TTC549 (cell line): ENCODE data around the gene CDC6.

Experiments
- FAIRE-seq: peaks from 2 replicates; lab custom pipeline; 2012; peaks lifted over from hg19 to GRCh38; lab: Jason Lieb, UNC

Gene CDC6

GRCh38 chr17:40341808-40342503, 54.3 kb downstream of the CDC6 start:
- FAIRE-seq = no peak

GRCh38 chr17:40342504-40343218, 55.0 kb downstream of the CDC6 start:
- FAIRE-seq = no peak

GRCh38 chr17:40343219-40344119, 55.8 kb downstream of the CDC6 start:
- FAIRE-seq = no peak

- FAIRE-seq = no peak
Observed at GRCh38 chr17:40344421-40345160, 56.9 kb downstream of the CDC6 start.

GRCh38 chr17:40345161-40345993, 57.7 kb downstream of the CDC6 start:
- no peak for FAIRE-seq

- no peak for FAIRE-seq
Observed at GRCh38 chr17:40345994-40346764, 58.5 kb downstream of the CDC6 start.

GRCh38 chr17:40346765-40347158, 59.1 kb downstream of the CDC6 start:
- FAIRE-seq = no peak

GRCh38 chr17:40347319-40348135, 59.8 kb downstream of the CDC6 start:
- FAIRE-seq = no peak

GRCh38 chr17:40348136-40348504, 60.4 kb downstream of the CDC6 start:
- no peak for FAIRE-seq

- FAIRE-seq = no peak
Observed at GRCh38 chr17:40348562-40349476, 61.1 kb downstream of the CDC6 start.

- FAIRE-seq = no peak
Observed at GRCh38 chr17:40349477-40349894, 61.8 kb downstream of the CDC6 start.

GRCh38 chr17:40349895-40350688, 62.4 kb downstream of the CDC6 start:
- FAIRE-seq = no peak

- FAIRE-seq = no peak
Observed at GRCh38 chr17:40350689-40351358, 63.1 kb downstream of the CDC6 start.

- FAIRE-seq = no peak
Observed at GRCh38 chr17:40351359-40352236, 63.9 kb downstream of the CDC6 start.

GRCh38 chr17:40352237-40352778, 64.6 kb downstream of the CDC6 start:
- FAIRE-seq = no peak
